H1 (cell line): Measurements from ENCODE around the gene CASQ1. TPM values are rescaled to one million over a fixed set of nuclear protein-coding genes. Genes with fewer than 3 reads are reported as not detected.

Experiments used
- CTCF ChIA-PET: fragments of 300-600 bp; sonication (Branson Sonifier 250); formaldehyde crosslinking; loops from one replicate; lab custom pipeline; 2021; ENCODE audit not compliant: partially characterized antibody; lab: Charles Lee
- POLR2A ChIA-PET: fragments of 300-600 bp; sonication (Branson Sonifier 250); formaldehyde crosslinking; loops from one replicate; lab custom pipeline; 2021; ENCODE audit warnings: inconsistent platforms; ENCODE audit not compliant: partially characterized antibody; lab: Charles Lee
- DNase-seq, 2 experiments: peaks; one replicate each; pipeline versions ENCODE4 v3.0.0 to v3.0.0-alpha.2; 2010 to 2022; ENCODE audit warnings: low spot score in 2 of 2, low read depth in 1 of 2, mixed read lengths in 1 of 2
- FAIRE-seq: peaks from 2 replicates; lab custom pipeline; 2011; peaks lifted over from hg19 to GRCh38; lab: Jason Lieb, UNC
- H2AFZ ChIP-seq: 2 replicates; pipeline ENCODE4 v1.8.1; 2012; ENCODE audit warnings: low read length, inconsistent platforms
- H2AK5ac ChIP-seq: 2 replicates; pipeline ENCODE4 v1.6.1; 2013; ENCODE audit warnings: low read depth, low read length
- H2BK120ac ChIP-seq: replicated peaks from 2 replicates; pipeline ENCODE3; 2013; ENCODE audit warnings: low read depth, low read length, inconsistent platforms
- H2BK12ac ChIP-seq: 2 replicates; pipeline ENCODE4 v1.6.1; 2013; ENCODE audit warnings: low read depth, low read length
- H2BK15ac ChIP-seq: 2 replicates; pipeline ENCODE4 v1.6.1; 2013; ENCODE audit warnings: low read length
- H2BK20ac ChIP-seq: 2 replicates; pipeline ENCODE4 v1.6.1; 2013; ENCODE audit warnings: low read length
- H2BK5ac ChIP-seq: 2 replicates; pipeline ENCODE4 v1.6.1; 2013; ENCODE audit warnings: low read depth, low read length
- H3K14ac ChIP-seq: 2 replicates; pipeline ENCODE4 v1.6.1; 2013; ENCODE audit warnings: inconsistent platforms; ENCODE audit not compliant: insufficient read length
- H3K18ac ChIP-seq: 2 replicates; pipeline ENCODE4 v1.6.1; 2013; ENCODE audit warnings: low read length; ENCODE audit errors: extremely low read depth
- H3K23ac ChIP-seq: 2 replicates; pipeline ENCODE4 v1.6.1; 2013; ENCODE audit warnings: inconsistent platforms; ENCODE audit not compliant: insufficient read length
- H3K23me2 ChIP-seq: 2 replicates; pipeline ENCODE4 v1.6.1; 2013; ENCODE audit warnings: low read depth, low read length
- H3K27ac ChIP-seq: 2 replicates; pipeline ENCODE4 v1.6.1; 2011; ENCODE audit warnings: low read depth, low read length, inconsistent platforms
- H3K27me3 ChIP-seq, 4 experiments: replicated peaks in 1 of 4; 1 replicate in 1 of 4; 2 replicates in 3 of 4; pipeline versions ENCODE4 v1.6.1 to v1.8.1; 2011 to 2013; ENCODE audit warnings: low read length in 3 of 4, mild to moderate bottlenecking in 3 of 4, inconsistent platforms in 2 of 4, mixed read lengths in 2 of 4, moderate library complexity in 1 of 4; ENCODE audit not compliant: control insufficient read depth in 3 of 4, insufficient read depth in 3 of 4; ENCODE audit errors: extremely low read depth in 1 of 4
- H3K36me3 ChIP-seq, 4 experiments: 2 replicates each; pipeline versions ENCODE4 v1.6.1 to v1.8.1; 2011 to 2013; ENCODE audit warnings: mild to moderate bottlenecking in 4 of 4, low read length in 3 of 4, moderate library complexity in 2 of 4, control low read depth in 1 of 4, inconsistent platforms in 1 of 4; ENCODE audit not compliant: insufficient read depth in 4 of 4, control insufficient read depth in 2 of 4
- H3K4ac ChIP-seq: replicated peaks from 2 replicates; pipeline ENCODE3; 2013; ENCODE audit warnings: low read length, low read depth, mixed read lengths, inconsistent platforms; ENCODE audit not compliant: insufficient read length
- H3K4me1 ChIP-seq, 4 experiments: replicated peaks in 1 of 4; 1 replicate in 1 of 4; 2 replicates in 3 of 4; pipeline versions ENCODE4 v1.6.1 to v1.8.1; 2011 to 2013; ENCODE audit warnings: low read length in 3 of 4, inconsistent platforms in 2 of 4, mixed read lengths in 1 of 4; ENCODE audit not compliant: insufficient read depth in 4 of 4, control insufficient read depth in 3 of 4
- H3K4me2 ChIP-seq, 2 experiments: 2 replicates each; pipeline versions ENCODE4 v1.6.1 to v1.8.1; 2011 to 2013; ENCODE audit warnings: low read depth in 2 of 2, low read length in 2 of 2, control low read depth in 1 of 2, inconsistent platforms in 1 of 2, mild to moderate bottlenecking in 1 of 2; ENCODE audit not compliant: insufficient read depth in 1 of 2
- H3K4me3 ChIP-seq, 4 experiments: fragments of 200-600, 300-600 bp in 1 of 4; sonication (generic), shearing (Covaris generic), sonication (Bioruptor Twin) in 1 of 4; 2 replicates each; pipeline versions ENCODE4 v1.5.1 to v1.8.1; 2011 to 2016; ENCODE audit warnings: low read length in 4 of 4, low read depth in 3 of 4, control low read depth in 2 of 4, inconsistent platforms in 2 of 4, mild to moderate bottlenecking in 2 of 4, mixed read lengths in 1 of 4, moderate library complexity in 1 of 4; ENCODE audit not compliant: insufficient read depth in 2 of 4; ENCODE audit errors: extremely low read depth in 1 of 4
- H3K56ac ChIP-seq: replicated peaks from 2 replicates; pipeline ENCODE3; 2013; ENCODE audit warnings: low read depth, mild to moderate bottlenecking, mixed read lengths, low read length, inconsistent platforms; ENCODE audit not compliant: insufficient read length
- H3K79me1 ChIP-seq: 2 replicates; pipeline ENCODE4 v1.6.1; 2013; ENCODE audit warnings: low read depth, low read length, control low read depth
- H3K79me2 ChIP-seq, 2 experiments: 2 replicates each; pipeline versions ENCODE4 v1.6.1 to v1.8.1; 2012 to 2013; ENCODE audit warnings: low read length in 2 of 2, mild to moderate bottlenecking in 2 of 2, inconsistent platforms in 1 of 2; ENCODE audit not compliant: insufficient read depth in 2 of 2, control insufficient read depth in 1 of 2
- H3K9ac ChIP-seq, 4 experiments: replicated peaks in 1 of 4; 1 replicate in 1 of 4; 2 replicates in 3 of 4; pipeline versions ENCODE4 v1.6.1 to v1.8.1; 2011 to 2013; ENCODE audit warnings: low read depth in 3 of 4, low read length in 3 of 4, control low read depth in 2 of 4, mild to moderate bottlenecking in 2 of 4, moderate library complexity in 2 of 4, inconsistent platforms in 1 of 4; ENCODE audit errors: extremely low read depth in 1 of 4
- H3K9me3 ChIP-seq, 2 experiments: 2 replicates each; pipeline versions ENCODE4 v1.6.1 to v1.8.1; 2012 to 2013; ENCODE audit warnings: mild to moderate bottlenecking in 2 of 2, moderate library complexity in 2 of 2, control low read depth in 1 of 2, inconsistent platforms in 1 of 2, low read depth in 1 of 2, low read length in 1 of 2, mixed read lengths in 1 of 2; ENCODE audit not compliant: insufficient read depth in 2 of 2
- H4K20me1 ChIP-seq, 2 experiments: replicated peaks in 1 of 2; 2 replicates each; pipeline versions ENCODE3 to v1.8.1; 2011 to 2013; ENCODE audit warnings: inconsistent platforms in 2 of 2, low read length in 2 of 2, mild to moderate bottlenecking in 1 of 2; ENCODE audit not compliant: insufficient read depth in 2 of 2, control insufficient read depth in 1 of 2
- H4K5ac ChIP-seq: 2 replicates; pipeline ENCODE4 v1.6.1; 2013; ENCODE audit warnings: low read length, low read depth, mixed read lengths, inconsistent platforms; ENCODE audit not compliant: insufficient read length
- H4K8ac ChIP-seq: 2 replicates; pipeline ENCODE4 v1.8.0; 2013; ENCODE audit warnings: mild to moderate bottlenecking, moderate library complexity, low read length, inconsistent platforms; ENCODE audit not compliant: insufficient read depth; ENCODE audit errors: extremely low read depth
- H4K91ac ChIP-seq: replicated peaks from 2 replicates; pipeline ENCODE3; 2013; ENCODE audit warnings: low read length, mixed read lengths, inconsistent platforms; ENCODE audit not compliant: insufficient read length
- POLR2A ChIP-seq, 2 experiments: IDR thresholded peaks; 1 replicate in 1 of 2; 2 replicates in 1 of 2; pipeline ENCODE4 v1.6.1; 2011; ENCODE audit warnings: low read depth in 2 of 2, low read length in 2 of 2, mild to moderate bottlenecking in 2 of 2; ENCODE audit errors: control extremely low read depth in 1 of 2
- SUZ12 ChIP-seq: fragments of 200-600 bp; sonication (generic); IDR thresholded peaks from 2 replicates; pipeline ENCODE4 v1.6.1; 2012; ENCODE audit warnings: mild to moderate bottlenecking, inconsistent platforms, low read length, moderate library complexity, mixed read lengths
- polyA plus RNA-seq, 7 experiments: library from polyadenylated mRNA; depleted of rRNA in 3 of 7; stranded (reverse) in 5 of 7; unstranded in 2 of 7; fragments of >200 nt in 5 of 7; fragments of 200-250 nt in 2 of 7; gene quantifications; 1 replicate in 5 of 7; 2 replicates in 1 of 7; 4 replicates in 1 of 7; pipeline versions ENCODE4 v1.2.1 to v1.2.3, GENCODE V29; 2011 to 2013; ENCODE audit warnings: missing spikeins in 2 of 7, mixed read lengths in 2 of 7
- total RNA-seq: library from RNA; stranded (reverse); fragmentation: NEBNext Ultra II Directional; extraction: Animal tissue kit (Norgen Biotek cat#: 25700); gene quantifications from 2 replicates; pipeline ENCODE4 v1.2.1, GENCODE V29; 2021

CASQ1 gene
- total and polyA plus RNA-seq, 2 of the 8 experiments (the other 6 are each of a cell fraction or from before 2014, with no cell fraction given), result 0.80 to 1.3 TPM

GRCh38 chr1:160243767-160244166, 53.4 kb downstream of the CASQ1 start:
- Histone ChIP-seq H3K4me3 (no peak overlapping the region), H4K91ac (no peak overlapping the region), H4K5ac (no peak overlapping the region), H4K8ac (no peak overlapping the region), H2BK12ac (no peak overlapping the region), H2BK120ac (no peak overlapping the region), H3K9ac (no peak overlapping the region), H3K14ac (no peak overlapping the region), H3K79me2 (peaks cover 0 to 48% of the 10 kb centered on the region in 2 experiments; a peak in 2 of 4 replicates), H2BK5ac (no peak overlapping the region), H3K23ac (no peak overlapping the region), H3K9me3 (no peaks in the 10 kb centered on the region), H3K27me3 (no peaks in the 10 kb centered on the region), H3K79me1 (no peaks in the 10 kb centered on the region), H2BK15ac (no peak overlapping the region), H3K56ac (no peak overlapping the region), H3K4me2 (no peak overlapping the region), H2AFZ (no peak overlapping the region), H3K18ac (no peak overlapping the region), H2AK5ac (no peak overlapping the region), H3K4me1 (no peaks in the 10 kb centered on the region), H3K27ac (no peak overlapping the region), H2BK20ac (no peak overlapping the region), H3K36me3 (peaks cover 4 to 38% (median 22%) of the 10 kb centered on the region in 4 experiments), H3K4ac (no peak overlapping the region), H3K23me2 (no peaks in the 10 kb centered on the region; the same call in 1 of the 2 replicates)
- FAIRE-seq (no peak), DNase-seq (no peak)
- POLR2A ChIA-PET, result interaction anchor here (0.8 to 2.1 kb wide), 9 partner anchors 8 to 64 kb away, joined by 3 to 6 read pairs (median 3); partner anchors contain the start of gene DCAF8
- CTCF ChIA-PET, result interaction anchor here (1.0 to 5.7 kb wide), 13 partner anchors 8 to 172 kb away, joined by 3 to 42 read pairs (median 5); no protein-coding TSS in a partner anchor
- TF ChIP-seq POLR2A (IDR thresholded peaks at IDR 0.05; ENCODE audit: control extremely low read depth in 1 of 2, low read depth in 2 of 2, low read length in 2 of 2) (no peak), SUZ12 (no peak)
- TF ChIP-seq, all 59 proteins: peak for 0
- H4K20me1 ChIP-seq, result peaks cover 2 to 5% of the 10 kb centered on the region in 2 experiments
